ENCODE data around the gene C1orf35.
A peak's percentile ranks its signal among the peaks of the same experiment; 100 is the strongest.

C1orf35 gene

DNA sequence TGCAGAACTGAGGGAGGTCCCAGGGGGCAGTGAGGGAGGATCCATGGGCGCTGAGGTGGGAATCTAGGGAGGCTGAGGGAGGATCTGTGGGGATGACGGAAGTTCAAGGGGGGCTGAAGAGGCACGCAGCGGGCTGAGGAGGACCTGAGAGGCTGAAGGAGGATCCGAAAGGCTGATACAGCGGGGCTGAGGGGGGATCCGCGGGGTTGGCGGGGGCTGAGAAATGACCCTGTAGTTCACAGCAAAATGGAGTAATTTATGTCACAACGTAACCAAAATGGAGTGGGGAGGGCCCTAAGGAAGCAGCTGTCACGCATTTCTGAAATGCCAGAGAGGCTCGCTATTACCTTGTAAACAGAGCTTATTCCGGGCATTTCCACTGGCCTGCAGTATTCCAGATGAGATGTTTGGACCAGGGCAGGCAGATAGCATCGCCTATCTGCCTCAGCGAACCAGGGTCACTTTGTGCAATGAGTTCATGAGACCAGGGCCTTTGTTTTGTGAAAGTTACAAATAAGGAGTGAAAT lies 6.9 kb upstream of the C1orf35 start:
- H3K4me3 ChIP-seq (ENCODE audit: low read depth, low read length): peak overlapping the region; percentile 67
- H3K36me3 ChIP-seq: no peaks in the 10 kb centered on the region
- DNase-seq: no peak
- no peak for TF ChIP-seq CTCF (IDR thresholded peaks at IDR 0.05; ENCODE audit: low read depth, low read length)
- H3K9me3 ChIP-seq (ENCODE audit: severe bottlenecking): no peaks in the 10 kb centered on the region
- no peaks in the 10 kb centered on the region for H3K27me3 ChIP-seq (ENCODE audit: insufficient read depth, low read depth, severe bottlenecking)
- H3K27ac ChIP-seq: no peak overlapping the region

- no peaks in the 10 kb centered on the region for H3K9me3 ChIP-seq (ENCODE audit: severe bottlenecking)
- peak within 1 kb of the TSS; percentile 70 for H3K27ac ChIP-seq
- peak; percentile 90 for DNase-seq
- H3K27me3 ChIP-seq (ENCODE audit: insufficient read depth, low read depth, severe bottlenecking): no peaks in the 10 kb centered on the region
- no peaks in the 10 kb centered on the region for H3K36me3 ChIP-seq
- H3K4me3 ChIP-seq (ENCODE audit: low read depth, low read length): peak within 1 kb of the TSS; percentile 67
- TF ChIP-seq CTCF (IDR thresholded peaks at IDR 0.05; ENCODE audit: low read depth, low read length): no peak
Observed at GRCh38 chr1:228109073-228109961, 6.2 kb upstream of the C1orf35 start, which contains the start of gene MRPL55. MRPL55 (minus strand) TSS chr1:228109299; CDS start chr1:228108260, 1,039 bp downstream.

GRCh38 chr1:228108742-228109072 lies 5.6 kb upstream of the C1orf35 start:
- Histone ChIP-seq H3K27ac (peak overlapping the region; percentile 70), H3K4me3 (ENCODE audit: low read depth, low read length) (peak overlapping the region; percentile 67), H3K36me3 (no peaks in the 10 kb centered on the region), H3K27me3 (ENCODE audit: insufficient read depth, low read depth, severe bottlenecking) (no peaks in the 10 kb centered on the region), H3K9me3 (ENCODE audit: severe bottlenecking) (no peaks in the 10 kb centered on the region)
- no peak for TF ChIP-seq CTCF (IDR thresholded peaks at IDR 0.05; ENCODE audit: low read depth, low read length)
- DNase-seq: no peak

GRCh38 chr1:228108055-228108690 lies 5.0 kb upstream of the C1orf35 start:
- peak overlapping the region; percentile 67 for H3K4me3 ChIP-seq (ENCODE audit: low read depth, low read length)
- no peaks in the 10 kb centered on the region for H3K27me3 ChIP-seq (ENCODE audit: insufficient read depth, low read depth, severe bottlenecking)
- H3K27ac ChIP-seq: no peak overlapping the region
- no peak for TF ChIP-seq CTCF (IDR thresholded peaks at IDR 0.05; ENCODE audit: low read depth, low read length)
- H3K36me3 ChIP-seq: no peaks in the 10 kb centered on the region
- DNase-seq: no peak
- H3K9me3 ChIP-seq (ENCODE audit: severe bottlenecking): no peaks in the 10 kb centered on the region

GRCh38 chr1:228107636-228108035 lies 4.5 kb upstream of the C1orf35 start:
- no peak for DNase-seq
- Histone ChIP-seq H3K4me3 (ENCODE audit: low read depth, low read length) (no peak overlapping the region), H3K27ac (no peak overlapping the region), H3K36me3 (no peaks in the 10 kb centered on the region), H3K9me3 (ENCODE audit: severe bottlenecking) (no peaks in the 10 kb centered on the region), H3K27me3 (ENCODE audit: insufficient read depth, low read depth, severe bottlenecking) (no peaks in the 10 kb centered on the region)
- TF ChIP-seq CTCF (IDR thresholded peaks at IDR 0.05; ENCODE audit: low read depth, low read length): no peak

All from WERI-Rb-1 (cell line).